Measurements from ENCODE around the gene CTNNA3.

Gene CTNNA3

DNA sequence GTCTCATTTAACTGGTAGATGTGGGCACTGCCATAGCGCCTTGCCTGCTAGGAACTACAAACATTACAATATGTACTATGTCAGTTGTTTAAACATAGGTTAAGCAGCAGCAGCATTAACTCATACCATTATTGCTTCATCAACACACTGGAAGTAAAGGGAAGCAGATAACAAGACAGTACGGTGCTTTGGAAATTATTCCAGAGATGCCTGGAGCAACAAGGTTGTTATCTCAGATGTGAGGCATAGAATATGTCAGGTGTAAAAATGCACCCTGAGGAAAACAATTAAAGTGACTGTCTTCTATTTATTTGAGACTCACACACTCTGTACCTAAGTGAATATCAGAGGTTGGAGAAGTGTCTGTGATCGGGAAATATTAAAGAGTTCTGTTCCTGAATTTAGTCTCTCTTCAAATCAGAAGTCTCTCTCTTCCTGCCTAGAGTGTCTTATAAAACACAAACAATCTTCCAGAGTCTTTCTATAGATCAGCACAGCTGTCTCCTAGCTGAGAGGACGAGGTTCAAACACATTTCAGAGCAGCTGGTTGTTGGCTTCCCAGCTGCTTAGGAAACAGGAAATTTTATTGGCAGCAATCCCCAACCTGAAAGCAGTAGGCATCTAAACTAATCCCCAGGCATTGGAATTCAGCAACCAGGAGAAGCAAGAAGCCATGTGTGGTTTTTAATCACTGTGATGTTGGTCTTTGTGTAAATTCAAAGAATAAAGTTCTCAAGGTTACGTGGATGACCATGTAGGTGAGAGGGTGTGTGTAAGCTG lies 1764.5 kb downstream of the CTNNA3 start:
- DNase-seq (ENCODE audit: low spot score) = no peak

DNA sequence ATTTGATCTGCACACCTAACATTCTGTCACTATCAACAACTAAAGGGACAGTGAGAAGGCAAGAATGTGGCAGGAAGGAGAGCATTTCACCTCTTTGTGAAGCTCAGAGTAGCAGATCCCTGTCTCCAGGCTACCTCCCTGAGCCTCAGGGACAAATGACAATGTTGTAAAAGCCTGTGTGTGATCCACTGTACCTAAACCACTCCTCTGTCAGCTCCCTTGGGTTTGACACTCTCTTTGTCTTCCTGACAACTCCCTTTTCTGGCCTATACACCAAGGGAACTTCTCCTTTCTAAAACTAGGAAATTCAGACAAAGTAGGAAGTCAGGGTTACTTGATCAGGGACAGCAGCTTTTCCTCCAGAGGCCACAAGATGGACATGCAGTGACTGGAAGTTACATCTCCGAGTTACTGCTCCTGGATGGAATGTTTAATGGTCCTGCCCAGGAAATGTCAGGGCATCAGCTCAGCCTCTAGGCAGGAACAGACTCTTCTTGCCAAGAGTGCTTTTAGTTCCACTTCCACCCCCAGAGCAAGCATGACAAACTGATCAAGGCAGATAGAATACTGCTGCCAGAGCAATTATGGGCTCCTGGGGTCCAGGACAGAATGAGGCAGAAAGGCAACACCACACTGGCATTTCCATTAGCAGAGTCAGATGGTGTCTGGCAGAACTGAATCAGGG lies 1784.7 kb downstream of the CTNNA3 start:
- DNase-seq (ENCODE audit: low spot score) = no peak

- no peak for DNase-seq (ENCODE audit: low spot score)
Measured at GRCh38 chr10:65910209-65910608, 1785.8 kb downstream of the CTNNA3 start.

GRCh38 chr10:65907199-65907712 lies 1788.7 kb downstream of the CTNNA3 start:
- no peak for DNase-seq (ENCODE audit: low spot score)

- DNase-seq (ENCODE audit: low spot score) = no peak
Measured at GRCh38 chr10:65903620-65904019, 1792.4 kb downstream of the CTNNA3 start.

- DNase-seq (ENCODE audit: low spot score) = no peak
Measured at GRCh38 chr10:65900271-65900670, 1795.7 kb downstream of the CTNNA3 start.

GRCh38 chr10:65898055-65898454 lies 1797.9 kb downstream of the CTNNA3 start:
- peak; percentile 14 for DNase-seq (ENCODE audit: low spot score)

DNA sequence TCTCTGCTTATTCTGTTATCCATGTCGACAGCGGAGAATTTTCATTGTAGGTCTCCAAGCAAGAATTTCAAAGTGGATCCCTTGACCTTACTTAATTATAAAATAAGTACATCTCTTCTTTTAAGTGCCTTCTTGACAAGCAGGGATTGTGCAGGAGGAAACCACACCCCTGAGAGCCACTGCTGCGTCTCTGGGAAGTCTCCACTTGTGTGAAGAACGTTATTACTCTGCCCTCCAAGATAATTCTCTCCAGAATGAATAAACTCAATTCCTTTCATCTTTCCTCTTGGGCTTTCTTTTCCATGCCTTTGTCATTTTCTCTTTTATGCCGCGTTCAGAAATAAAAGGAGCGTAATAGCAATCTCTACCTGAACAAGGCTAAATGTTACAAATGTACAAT lies 1801.0 kb downstream of the CTNNA3 start:
- DNase-seq (ENCODE audit: low spot score) = no peak

GRCh38 chr10:65894379-65894778 lies 1801.6 kb downstream of the CTNNA3 start:
- no peak for DNase-seq (ENCODE audit: low spot score)

DNA sequence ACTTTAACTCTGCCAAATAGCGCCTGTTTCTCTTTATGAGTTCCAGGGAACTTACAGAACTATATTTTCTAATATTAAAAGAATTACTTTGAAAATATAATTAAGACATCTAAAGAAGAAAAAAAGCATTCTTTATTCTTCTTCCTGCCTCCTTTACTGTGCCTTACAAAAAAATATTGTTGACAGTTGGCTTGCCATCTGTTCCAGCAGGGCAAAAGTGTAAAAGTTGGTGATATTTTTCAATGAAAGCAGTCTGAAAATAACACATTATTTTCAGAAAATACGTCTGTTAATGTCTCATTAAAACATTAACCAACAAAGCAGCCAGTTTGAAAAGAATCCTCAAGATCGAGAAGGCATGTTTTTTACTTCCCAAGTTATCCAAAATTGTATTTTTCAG lies 1802.3 kb downstream of the CTNNA3 start:
- no peak for DNase-seq (ENCODE audit: low spot score)

- no peak for DNase-seq (ENCODE audit: low spot score)
Measured at GRCh38 chr10:65892284-65892683, 1803.7 kb downstream of the CTNNA3 start.

DNA sequence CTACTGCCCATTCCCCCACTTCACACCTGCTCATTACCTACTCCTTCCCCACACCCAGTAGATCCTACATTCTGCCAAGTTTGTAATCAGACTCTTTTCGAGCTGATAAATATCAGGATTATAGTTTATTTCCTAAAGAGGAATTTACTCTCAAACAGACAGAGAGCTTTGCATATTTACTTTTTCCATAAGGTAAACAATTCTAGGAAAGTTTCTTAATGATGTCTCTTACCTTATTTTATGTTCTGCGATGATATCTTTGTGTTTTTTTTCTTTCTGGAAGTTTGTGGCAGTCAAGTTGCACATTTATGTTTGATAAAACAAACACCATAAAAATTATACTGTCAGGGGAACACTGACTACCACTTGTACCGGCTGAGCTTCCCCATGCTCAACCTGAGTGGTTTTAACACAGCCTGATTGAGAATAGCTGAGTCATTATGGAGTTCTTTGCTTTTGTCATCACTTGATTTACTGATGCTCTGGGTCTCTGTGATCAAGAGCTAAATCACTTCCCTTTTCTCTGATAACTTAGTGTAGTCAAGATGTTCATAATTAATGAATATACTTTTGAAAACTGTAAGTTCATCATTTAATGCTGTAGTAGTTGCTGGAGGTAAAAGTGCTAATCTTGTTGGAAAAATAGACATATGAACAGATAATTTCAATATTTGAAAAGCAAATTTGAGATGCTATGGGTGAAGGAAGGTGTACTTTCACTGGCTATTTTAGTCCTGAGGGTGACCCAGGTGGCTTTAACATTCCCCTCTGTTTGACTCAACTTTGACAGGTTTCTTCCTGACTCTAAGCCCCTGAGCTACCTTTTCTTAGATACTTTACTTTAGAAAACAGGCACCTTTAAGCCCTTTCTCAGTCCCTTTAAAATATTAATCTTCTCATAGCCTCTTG lies 1804.7 kb downstream of the CTNNA3 start:
- DNase-seq (ENCODE audit: low spot score) = peak; percentile 11

GRCh38 chr10:65864529-65864928 lies 1831.5 kb downstream of the CTNNA3 start:
- no peak for DNase-seq (ENCODE audit: low spot score)

GRCh38 chr10:65864036-65864435 lies 1832.0 kb downstream of the CTNNA3 start:
- DNase-seq (ENCODE audit: low spot score) = no peak

All from NAMALWA (cell line).